A673 (cell line): Measurements from ENCODE around the gene DPP10. TPM values are rescaled to one million over a fixed set of nuclear protein-coding genes. Genes with fewer than 3 reads are reported as not detected.

Experiments used
- BruUV-seq: library from RNA; stranded (reverse); fragments of 400-500 nt; replicated peaks from 2 replicates; lab custom pipeline; 2021; lab: Mats Ljungman, UMichigan
- CTCF ChIA-PET: fragments of 300-600 bp; sonication (Branson Sonifier 250); formaldehyde crosslinking; loops from one replicate; lab custom pipeline; 2022; ENCODE audit warnings: antibody characterized with exemption; lab: Charles Lee
- POLR2A ChIA-PET: fragments of 300-600 bp; sonication (Branson Sonifier 250); formaldehyde crosslinking; loops from one replicate; lab custom pipeline; 2022; ENCODE audit warnings: antibody characterized with exemption; ENCODE audit not compliant: low non-redundant PET; lab: Charles Lee
- DNase-seq: peaks from one replicate; pipeline ENCODE4 v3.0.0-alpha.2; 2015; ENCODE audit warnings: low spot score
- H3K27ac ChIP-seq: fragments of 200-600 bp; sonication (generic); 2 replicates; pipeline ENCODE4 v1.5.1; 2016; ENCODE audit warnings: mixed run types, low read depth, mild to moderate bottlenecking, mixed read lengths, antibody characterized with exemption, low read length; ENCODE audit not compliant: poor library complexity, severe bottlenecking
- H3K27me3 ChIP-seq: fragments of 200-600 bp; sonication (generic); replicated peaks from 2 replicates; pipeline ENCODE4 v1.6.1; 2017; ENCODE audit warnings: mixed run types, low read depth, mild to moderate bottlenecking, mixed read lengths, antibody characterized with exemption, low read length; ENCODE audit not compliant: insufficient read depth, poor library complexity
- H3K36me3 ChIP-seq: fragments of 200-600 bp; sonication (generic); 2 replicates; pipeline ENCODE4 v1.6.1; 2016; ENCODE audit warnings: mixed run types, mild to moderate bottlenecking, mixed read lengths, antibody characterized with exemption, low read length; ENCODE audit not compliant: insufficient read depth, poor library complexity, severe bottlenecking
- H3K4me1 ChIP-seq: fragments of 200-600 bp; sonication (generic); 2 replicates; pipeline ENCODE4 v1.6.1; 2017; ENCODE audit warnings: mixed run types, mild to moderate bottlenecking, mixed read lengths, antibody characterized with exemption, low read length; ENCODE audit not compliant: insufficient read depth, poor library complexity, severe bottlenecking
- H3K4me3 ChIP-seq: fragments of 200-600 bp; sonication (generic); 2 replicates; pipeline ENCODE4 v1.5.1; 2016; ENCODE audit warnings: low read depth, mixed run types, mild to moderate bottlenecking, mixed read lengths, low read length; ENCODE audit not compliant: poor library complexity, severe bottlenecking
- H3K9me3 ChIP-seq: fragments of 200-600 bp; sonication (generic); 2 replicates; pipeline ENCODE4 v1.6.1; 2016; ENCODE audit warnings: mixed run types, low read depth, mild to moderate bottlenecking, mixed read lengths, antibody characterized with exemption, low read length; ENCODE audit not compliant: poor library complexity, severe bottlenecking
- CTCF ChIP-seq: fragments of 300-800, 200-600 bp; sonication (generic); conservative IDR thresholded peaks from 2 replicates; pipeline ENCODE4 v1.5.1; 2017; ENCODE audit warnings: low read depth, mild to moderate bottlenecking, antibody characterized with exemption, low read length, moderate library complexity, mixed read lengths
- EZH2 ChIP-seq: fragments of 200-600 bp; sonication (generic); IDR thresholded peaks from 2 replicates; pipeline ENCODE4 v1.6.1; 2017; ENCODE audit warnings: borderline replicate concordance, low read depth, mild to moderate bottlenecking, mixed read lengths, antibody characterized with exemption, low read length; ENCODE audit not compliant: poor library complexity, severe bottlenecking
- intact Hi-C: fragments of 100-400 bp; cut with micrococcal nuclease; formaldehyde crosslinking; loops from one replicate; pipeline ENCODE4 v1.10.0; 2022; ENCODE audit not compliant: unreplicated experiment
- total RNA-seq: library from RNA; stranded (reverse); gene quantifications from 2 replicates; pipeline ENCODE4 v1.2.3, GENCODE V29; 2021

Gene DPP10
- total RNA-seq, 1 experiment from 2014 or later, result not detected

GRCh38 chr2:114609203-114609602 is 166.8 kb downstream of the DPP10 start:
- TF ChIP-seq EZH2 (no peak), CTCF (no peak)
- no TSS peak for BruUV-seq
- no peak overlapping the region for H3K27ac ChIP-seq
- intact Hi-C loops, result no loop called here
- ChIA-PET CTCF (no interaction called here), POLR2A (no interaction called here)
- no peaks in the 10 kb centered on the region for H3K36me3 ChIP-seq
- H3K4me1 ChIP-seq, result no peaks in the 10 kb centered on the region
- H3K4me3 ChIP-seq, result no peak overlapping the region
- H3K27me3 ChIP-seq, result no peaks in the 10 kb centered on the region
- no peaks in the 10 kb centered on the region for H3K9me3 ChIP-seq
- no peak for DNase-seq

- no TSS peak for BruUV-seq
- no peak overlapping the region for H3K27ac ChIP-seq
- POLR2A ChIA-PET, result no interaction called here
- DNase-seq, result no peak
- TF ChIP-seq EZH2 (no peak), CTCF (no peak)
- CTCF ChIA-PET, result no interaction called here
- no peaks in the 10 kb centered on the region for H3K4me1 ChIP-seq
- no peaks in the 10 kb centered on the region for H3K27me3 ChIP-seq
- H3K9me3 ChIP-seq, result no peaks in the 10 kb centered on the region
- no peak overlapping the region for H3K4me3 ChIP-seq
- H3K36me3 ChIP-seq, result no peaks in the 10 kb centered on the region
- intact Hi-C loops, result no loop called here
Measured at GRCh38 chr2:114609801-114610200, 167.4 kb downstream of the DPP10 start.

GRCh38 chr2:114610677-114611076 is 168.2 kb downstream of the DPP10 start:
- no TSS peak for BruUV-seq
- H3K4me1 ChIP-seq, result no peaks in the 10 kb centered on the region
- H3K36me3 ChIP-seq, result no peaks in the 10 kb centered on the region
- intact Hi-C loops, result no loop called here
- no peaks in the 10 kb centered on the region for H3K9me3 ChIP-seq
- no peak overlapping the region for H3K4me3 ChIP-seq
- CTCF ChIA-PET, result no interaction called here
- H3K27me3 ChIP-seq, result no peaks in the 10 kb centered on the region
- no peak overlapping the region for H3K27ac ChIP-seq
- no peak for DNase-seq
- POLR2A ChIA-PET, result no interaction called here
- TF ChIP-seq EZH2, result no peak
- no peak for TF ChIP-seq CTCF
